CD4-positive, alpha-beta T cell treated with Interleukin-6 at 100 ng/mL for 8 hours (primary cell): ENCODE results near the gene NOA1.
"Not testable (repeated sequence)": the region's sequence is repeated elsewhere in the genome, so short reads cannot be mapped to it uniquely, and the experiment has no call there.

Experiments
- DNase-seq: peaks from one replicate; pipeline ENCODE4 v3.0.0-alpha.2; 2020; ENCODE audit warnings: mixed read lengths, low spot score

The NOA1 gene

GRCh38 chr4:56958111-56958517 lies 19.3 kb downstream of the NOA1 start:
- DNase-seq, result no peak

DNA sequence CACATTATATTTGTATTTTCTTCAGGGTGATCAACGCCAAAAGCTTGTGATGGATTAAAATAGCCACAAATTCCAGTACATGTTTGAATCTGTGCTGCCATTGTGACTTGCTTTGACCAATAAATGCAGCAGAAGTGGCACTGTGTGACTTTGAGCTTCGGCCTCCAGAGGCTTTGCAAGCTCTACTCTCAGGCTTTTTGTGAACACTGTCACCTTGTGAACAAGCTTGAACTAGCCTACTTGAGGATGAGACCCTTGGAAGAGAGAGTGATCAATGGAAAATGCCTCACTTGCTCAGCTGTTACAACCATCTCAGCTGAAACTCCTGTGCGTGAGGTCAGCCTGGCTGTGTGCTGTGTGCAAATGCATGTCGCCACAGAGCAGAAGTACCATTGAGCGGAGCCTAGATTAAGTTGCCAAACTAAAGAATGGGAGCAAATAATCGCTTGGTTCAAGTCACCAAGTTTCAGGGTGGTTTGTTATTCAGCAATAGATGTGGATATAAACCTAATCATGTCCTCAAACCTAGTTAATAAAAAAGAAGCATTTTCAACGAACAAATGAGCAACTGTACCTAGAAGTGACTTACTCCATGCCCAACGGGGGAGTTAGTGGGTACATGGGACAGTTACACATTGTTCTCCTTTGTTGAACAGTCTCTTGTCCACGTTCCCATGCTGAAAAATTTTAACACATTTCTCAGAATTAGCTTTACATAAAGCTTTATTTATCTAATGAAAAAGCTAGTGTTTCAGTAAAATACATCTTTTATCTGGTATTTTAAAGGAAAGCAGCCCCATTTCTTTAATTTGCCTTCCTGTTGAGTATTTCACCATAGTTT lies 23.5 kb downstream of the NOA1 start:
- DNase-seq, result no peak

- no peak for DNase-seq
Observed at GRCh38 chr4:56941403-56941802, 36.0 kb downstream of the NOA1 start.

DNA sequence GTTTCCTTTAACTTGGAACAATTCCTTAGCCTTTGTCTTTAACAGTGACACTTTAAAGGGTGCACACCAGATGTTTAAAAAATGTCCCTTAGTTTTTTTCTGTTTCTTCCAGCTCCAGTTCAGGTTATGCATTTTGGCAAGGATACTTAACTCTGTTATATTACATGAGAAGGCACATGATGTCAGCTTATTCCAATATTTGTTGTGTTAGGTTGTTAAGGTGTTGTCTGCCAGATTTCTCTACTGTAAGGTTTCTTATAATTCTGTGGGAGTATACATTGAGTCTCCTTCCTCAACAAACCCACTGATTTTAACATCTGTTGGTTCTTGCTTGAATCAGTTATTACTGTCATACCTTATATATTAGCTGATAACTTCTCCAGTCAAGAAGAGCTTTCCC lies 36.4 kb downstream of the NOA1 start:
- DNase-seq, result no peak

GRCh38 chr4:56940403-56940802 lies 37.0 kb downstream of the NOA1 start:
- DNase-seq, result no peak

DNA sequence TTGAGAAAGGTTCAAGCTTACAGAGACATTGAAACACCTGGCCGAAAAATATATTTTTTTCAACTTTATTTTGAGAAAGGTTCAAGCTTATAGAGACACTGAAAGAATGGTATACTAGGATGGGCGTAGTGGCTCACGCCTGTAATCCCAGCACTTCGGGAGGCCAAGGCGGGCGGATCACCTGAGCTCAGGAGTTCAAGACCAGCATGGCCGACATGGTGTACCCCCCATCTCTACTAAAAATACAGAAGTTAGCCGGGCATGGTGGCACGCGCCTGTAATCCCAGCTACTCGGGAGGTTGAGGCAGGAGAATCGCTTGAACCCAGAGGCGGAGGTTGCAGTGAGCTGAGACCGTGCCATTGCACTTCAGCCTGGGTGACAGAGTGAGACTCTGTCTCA lies 37.6 kb downstream of the NOA1 start:
- not testable (repeated sequence) for DNase-seq

DNA sequence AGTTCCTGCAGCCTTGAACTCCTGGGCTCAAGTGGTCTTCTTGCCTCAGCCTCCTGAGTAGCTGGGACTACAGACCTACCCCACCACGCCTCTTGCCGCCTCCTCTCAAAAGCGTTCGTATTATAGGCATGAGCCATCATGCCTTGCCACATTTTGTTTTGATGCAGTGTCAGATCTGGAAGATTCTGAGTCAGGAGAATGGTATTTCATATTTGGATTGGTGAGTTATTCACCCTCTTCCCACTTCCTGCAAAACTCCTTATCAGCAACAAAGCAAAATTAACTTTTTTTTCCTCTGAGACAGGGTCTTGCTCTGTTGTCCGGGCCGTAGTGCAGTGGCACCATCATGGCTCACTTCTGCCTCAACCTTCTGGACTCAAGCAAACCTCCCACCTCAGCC lies 40.1 kb downstream of the NOA1 start:
- no peak for DNase-seq

GRCh38 chr4:56931924-56932323 lies 45.5 kb downstream of the NOA1 start:
- no peak for DNase-seq

DNA sequence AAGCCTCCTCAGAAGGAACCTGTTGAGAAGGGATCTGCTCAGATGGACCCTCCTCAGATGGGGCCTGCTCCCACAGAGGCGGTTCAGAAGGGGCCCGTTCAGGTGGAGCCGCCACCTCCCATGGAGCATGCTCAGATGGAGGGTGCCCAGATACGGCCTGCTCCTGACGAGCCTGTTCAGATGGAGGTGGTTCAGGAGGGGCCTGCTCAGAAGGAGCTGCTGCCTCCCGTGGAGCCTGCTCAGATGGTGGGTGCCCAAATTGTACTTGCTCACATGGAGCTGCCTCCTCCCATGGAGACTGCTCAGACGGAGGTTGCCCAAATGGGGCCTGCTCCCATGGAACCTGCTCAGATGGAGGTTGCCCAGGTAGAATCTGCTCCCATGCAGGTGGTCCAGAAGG lies 46.8 kb downstream of the NOA1 start:
- no peak for DNase-seq

GRCh38 chr4:56927196-56927595 lies 50.2 kb downstream of the NOA1 start:
- no peak for DNase-seq

- not testable (repeated sequence) for DNase-seq
Observed at GRCh38 chr4:56914977-56915376, 62.4 kb downstream of the NOA1 start.

DNA sequence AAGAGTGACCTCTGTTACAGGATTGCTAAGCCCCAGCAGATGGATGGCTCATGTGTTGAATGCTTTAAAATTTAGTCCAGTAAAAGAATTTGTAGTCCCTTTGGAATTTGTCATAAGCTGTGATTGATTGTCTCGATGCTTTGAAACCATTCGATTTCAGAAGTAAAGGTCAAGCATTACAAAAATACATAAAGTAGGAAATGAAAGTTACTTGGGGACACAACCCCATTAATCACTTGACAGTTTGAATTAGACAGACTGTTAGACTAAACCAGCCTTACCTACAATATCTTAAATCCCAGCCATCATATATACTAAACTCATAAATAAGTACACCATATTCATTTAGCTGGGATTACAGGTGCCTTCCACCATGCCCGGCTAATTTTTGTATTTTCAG lies 63.1 kb downstream of the NOA1 start:
- no peak for DNase-seq
